IMR-90 (cell line): ENCODE results near the gene PDE4A. TPM values are rescaled to one million over a fixed set of nuclear protein-coding genes. Genes with fewer than 3 reads are reported as not detected.

ENCODE experiments used
- ATAC-seq: fragments of 200-7000 bp; cut with Tn5 transposase; 2 replicates; pipeline ENCODE4 v1.9.1; 2020; ENCODE audit warnings: low read depth, mild to moderate bottlenecking, moderate library complexity
- BruUV-seq: library from RNA; stranded (reverse); fragments of 400-500 nt; replicated peaks from 2 replicates; lab custom pipeline; 2021; lab: Mats Ljungman, UMichigan
- CTCF ChIA-PET: fragments of 300-600 bp; formaldehyde crosslinking; extraction: SDS; loops from one replicate; lab custom pipeline; 2021; ENCODE audit warnings: antibody characterized with exemption; lab: Yijun Ruan, JAX
- POLR2A ChIA-PET: fragments of 300-600 bp; sonication (Branson Sonifier 250); formaldehyde crosslinking; loops from one replicate; lab custom pipeline; 2022; ENCODE audit warnings: antibody characterized with exemption; ENCODE audit not compliant: unreplicated experiment; lab: Charles Lee
- DNase-seq: peaks from one replicate; pipeline ENCODE4 v3.0.0; 2013
- H2AFZ ChIP-seq: replicated peaks from 2 replicates; pipeline ENCODE3; 2013; ENCODE audit warnings: low read length, mild to moderate bottlenecking; ENCODE audit not compliant: poor library complexity
- H2AK5ac ChIP-seq: 2 replicates; pipeline ENCODE4 v1.6.1; 2013; ENCODE audit warnings: low read depth, low read length, inconsistent platforms
- H2AK9ac ChIP-seq: replicated peaks from 2 replicates; pipeline ENCODE3; 2013; ENCODE audit warnings: mild to moderate bottlenecking, low read depth, low read length, moderate library complexity; ENCODE audit not compliant: poor library complexity
- H2BK120ac ChIP-seq: 2 replicates; pipeline ENCODE4 v1.6.1; 2013; ENCODE audit warnings: low read depth, low read length, inconsistent platforms
- H2BK15ac ChIP-seq: 3 replicates; pipeline ENCODE4 v1.6.1; 2013; ENCODE audit warnings: low read depth, low read length, inconsistent platforms
- H2BK20ac ChIP-seq: 2 replicates; pipeline ENCODE4 v1.6.1; 2013; ENCODE audit warnings: low read depth, mild to moderate bottlenecking, inconsistent platforms, low read length, moderate library complexity
- H2BK5ac ChIP-seq: 2 replicates; pipeline ENCODE4 v1.6.1; 2013; ENCODE audit warnings: mild to moderate bottlenecking, low read depth, low read length, inconsistent platforms; ENCODE audit not compliant: poor library complexity, severe bottlenecking
- H3K14ac ChIP-seq: replicated peaks from 2 replicates; pipeline ENCODE4 v1.6.1; 2013; ENCODE audit warnings: low read depth, low read length, inconsistent platforms
- H3K18ac ChIP-seq: 2 replicates; pipeline ENCODE4 v1.6.1; 2013; ENCODE audit warnings: low read depth, low read length, control low read depth
- H3K23ac ChIP-seq: 2 replicates; pipeline ENCODE4 v1.6.1; 2013; ENCODE audit warnings: low read depth, low read length, inconsistent platforms
- H3K27ac ChIP-seq: 2 replicates; pipeline ENCODE4 v1.5.1; 2013; ENCODE audit warnings: mild to moderate bottlenecking, control low read depth, low read length; ENCODE audit not compliant: insufficient read depth
- H3K27me3 ChIP-seq: 2 replicates; pipeline ENCODE4 v1.6.1; 2013; ENCODE audit warnings: low read length; ENCODE audit not compliant: control insufficient read depth, insufficient read depth
- H3K36me3 ChIP-seq: 2 replicates; pipeline ENCODE4 v1.6.1; 2013; ENCODE audit warnings: low read length, mixed read lengths; ENCODE audit not compliant: control insufficient read depth, insufficient read depth
- H3K4ac ChIP-seq: 2 replicates; pipeline ENCODE4 v1.6.1; 2013; ENCODE audit warnings: low read depth, low read length, inconsistent platforms
- H3K4me1 ChIP-seq: 2 replicates; pipeline ENCODE4 v1.6.1; 2013; ENCODE audit warnings: low read length, mixed read lengths; ENCODE audit not compliant: control insufficient read depth, insufficient read depth
- H3K4me2 ChIP-seq: 2 replicates; pipeline ENCODE4 v1.6.1; 2013; ENCODE audit warnings: low read depth, mild to moderate bottlenecking, control low read depth, low read length, moderate library complexity
- H3K4me3 ChIP-seq: 2 replicates; pipeline ENCODE4 v1.5.1; 2013; ENCODE audit warnings: low read depth, mild to moderate bottlenecking, control low read depth, low read length, moderate library complexity; ENCODE audit not compliant: insufficient read depth
- H3K56ac ChIP-seq: 2 replicates; pipeline ENCODE4 v1.6.1; 2013; ENCODE audit warnings: low read length, inconsistent platforms; ENCODE audit not compliant: insufficient read depth; ENCODE audit errors: extremely low read depth
- H3K79me1 ChIP-seq, 2 experiments: 2 replicates each; pipeline ENCODE4 v1.6.1; 2013; ENCODE audit warnings: low read length in 2 of 2, inconsistent platforms in 1 of 2, low read depth in 1 of 2
- H3K9ac ChIP-seq: 2 replicates; pipeline ENCODE4 v1.6.1; 2013; ENCODE audit warnings: low read depth, low read length, control low read depth
- H3K9me1 ChIP-seq: 2 replicates; pipeline ENCODE4 v1.6.1; 2013; ENCODE audit warnings: low read length, inconsistent platforms; ENCODE audit not compliant: insufficient read depth
- H3K9me3 ChIP-seq: 2 replicates; pipeline ENCODE4 v1.6.1; 2013; ENCODE audit warnings: low read length; ENCODE audit not compliant: control insufficient read depth, insufficient read depth
- H4K20me1 ChIP-seq: 2 replicates; pipeline ENCODE4 v1.6.1; 2013; ENCODE audit warnings: low read length, inconsistent platforms; ENCODE audit not compliant: insufficient read depth
- H4K5ac ChIP-seq: 2 replicates; pipeline ENCODE4 v1.6.1; 2013; ENCODE audit warnings: mild to moderate bottlenecking, low read depth, low read length, control low read depth
- H4K8ac ChIP-seq, 2 experiments: 2 replicates each; pipeline ENCODE4 v1.6.1; 2013; ENCODE audit warnings: low read depth in 2 of 2, low read length in 2 of 2, control low read depth in 1 of 2, inconsistent platforms in 1 of 2
- H4K91ac ChIP-seq: 2 replicates; pipeline ENCODE4 v1.6.1; 2013; ENCODE audit warnings: low read depth, low read length, inconsistent platforms; ENCODE audit not compliant: insufficient read depth
- BHLHE40 ChIP-seq: fragments of 150-350 bp; IDR thresholded peaks from 2 replicates; pipeline ENCODE4 v1.6.1; 2016; ENCODE audit warnings: mild to moderate bottlenecking, low read depth, low read length
- MAZ ChIP-seq: IDR thresholded peaks from 2 replicates; pipeline ENCODE4 v1.6.1; 2012; ENCODE audit warnings: low read depth, mild to moderate bottlenecking, low read length, improper control_type of control experiment, moderate library complexity, borderline replicate concordance
- RAD21 ChIP-seq: IDR thresholded peaks from 2 replicates; pipeline ENCODE4 v1.6.1; 2012; ENCODE audit warnings: low read length, improper control_type of control experiment
- WGBS, 2 experiments: methylation state at CpG; one replicate each; pipeline versions ENCODE4 v1.1.5 to v1.1.7; 2013; ENCODE audit warnings: missing lambda C conversion rate in 2 of 2; ENCODE audit not compliant: insufficient read length in 1 of 2; ENCODE audit errors: extremely low coverage in 2 of 2; 5-methylcytosine and 5-hydroxymethylcytosine counted together
- dilution Hi-C: fragments of 300-500 bp; cut with HindIII; formaldehyde crosslinking; loops from one replicate; pipeline ENCODE4 v1.14.3; 2018; ENCODE audit warnings: low sequenced_read_pairs; ENCODE audit not compliant: unreplicated experiment
- in situ Hi-C: fragments of 300-500 bp; cut with MboI; formaldehyde crosslinking; loops from 3 replicates; pipeline ENCODE4 v1.14.3; 2019; ENCODE audit warnings: low sequenced_read_pairs, inconsistent platforms, mixed read lengths
- intact Hi-C: fragments of 100-400 bp; cut with micrococcal nuclease; formaldehyde crosslinking; loops from 2 replicates; pipeline ENCODE4 v1.10.0; 2022
- polyA plus RNA-seq, 3 experiments: library from polyadenylated mRNA; depleted of rRNA; stranded (reverse); fragments of >200 nt; gene quantifications; 2 replicates each; pipeline ENCODE4 v1.2.3, GENCODE V29; 2012; ENCODE audit warnings: low replicate concordance in 1 of 3
- total RNA-seq: library from RNA; depleted of rRNA; stranded (reverse); fragments of >200 nt; gene quantifications from 2 replicates; pipeline ENCODE4 v1.2.3, GENCODE V29; 2012
- TF ChIP-seq, protein P1 (sequence below): fragments of 150-350 bp; IDR thresholded peaks from 2 replicates; pipeline ENCODE4 v1.6.1; 2016; ENCODE audit warnings: low read depth, mild to moderate bottlenecking, low read length, moderate library complexity, borderline replicate concordance
- TF ChIP-seq, protein P2 (sequence below): conservative IDR thresholded peaks from 2 replicates; pipeline ENCODE4 v1.5.1; 2012; ENCODE audit warnings: mild to moderate bottlenecking, low read depth, low read length, improper control_type of control experiment

PDE4A gene
- total and polyA plus RNA-seq, 2 of the 4 experiments (the other 2 are of a cell fraction): 1.8 to 7.0 TPM

DNA sequence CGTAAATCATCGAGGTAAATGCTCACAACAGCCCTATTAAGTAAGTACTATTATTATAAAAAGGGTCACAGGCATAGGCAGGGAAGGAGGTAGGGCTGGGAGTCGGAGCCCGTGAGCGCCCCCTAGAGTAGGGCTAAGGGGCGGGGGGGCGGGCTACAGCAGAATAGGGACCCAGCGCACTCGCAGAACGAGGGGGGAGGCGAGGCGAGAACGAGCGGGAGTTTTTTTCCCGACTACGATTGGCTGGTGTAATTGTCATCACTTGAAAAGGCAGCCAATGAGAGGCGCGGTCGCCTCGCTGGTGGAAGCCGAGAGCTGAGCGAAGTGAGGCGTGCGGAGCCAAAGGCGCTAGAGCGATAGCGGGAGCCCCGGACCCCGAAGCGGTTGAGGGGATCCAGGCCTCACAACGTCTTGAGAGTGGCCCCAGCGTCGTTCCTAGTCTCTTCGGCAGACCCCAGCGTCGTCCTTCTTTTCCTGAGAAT, 58.6 kb downstream of the PDE4A start:
- H2BK120ac ChIP-seq: no peak overlapping the region

More for the DNA sequence above, 58.6 kb downstream of the PDE4A start:
- ATAC-seq (peak; percentile 96), DNase-seq (peak; percentile 82)
- ChIA-PET CTCF (interaction anchor here (0.6 to 0.7 kb wide), 5 partner anchors 17 to 297 kb away, joined by 3 to 4 read pairs (median 3); no protein-coding TSS in a partner anchor), POLR2A (no interaction called here)
- no TSS peak for BruUV-seq
- Histone ChIP-seq H4K20me1 (no peaks in the 10 kb centered on the region), H3K27ac (no peak overlapping the region), H3K79me1 (no peaks in the 10 kb centered on the region), H3K9ac (no peak overlapping the region), H2AK9ac (peak overlapping the region; percentile 31), H3K23ac (no peak overlapping the region), H3K4me3 (peak overlapping the region; percentile 36), H2BK20ac (no peak overlapping the region), H2AFZ (peak overlapping the region; percentile 91), H3K14ac (peak overlapping the region; percentile 57; the same call in 1 of the 2 replicates), H4K91ac (no peak overlapping the region), H2BK15ac (no peak overlapping the region), H3K4ac (no peak overlapping the region), H3K27me3 (no peaks in the 10 kb centered on the region), H3K56ac (no peak overlapping the region), H2BK5ac (no peak overlapping the region), H3K9me1 (0 out of 2 replicates have a peak, but pooled peaks cover 4% of the 10 kb centered on the region), H4K8ac (peak overlapping the region in 1 of 2 experiments; percentile 70; a peak in 1 of 4 replicates), H3K9me3 (no peaks in the 10 kb centered on the region), H3K4me2 (peak overlapping the region; percentile 78), H2AK5ac (no peak overlapping the region), H3K4me1 (peaks cover 3% of the 10 kb centered on the region), H4K5ac (no peak overlapping the region), H3K18ac (no peak overlapping the region), H3K36me3 (no peaks in the 10 kb centered on the region; the same call in 1 of the 2 replicates)
- TF ChIP-seq RAD21 (0 out of 2 replicates have a peak, but pooled peaks have one; percentile 13), MAZ (peak; percentile 41; the same call in 1 of the 2 replicates), BHLHE40 (no peak)
- TF ChIP-seq, protein P1, sequence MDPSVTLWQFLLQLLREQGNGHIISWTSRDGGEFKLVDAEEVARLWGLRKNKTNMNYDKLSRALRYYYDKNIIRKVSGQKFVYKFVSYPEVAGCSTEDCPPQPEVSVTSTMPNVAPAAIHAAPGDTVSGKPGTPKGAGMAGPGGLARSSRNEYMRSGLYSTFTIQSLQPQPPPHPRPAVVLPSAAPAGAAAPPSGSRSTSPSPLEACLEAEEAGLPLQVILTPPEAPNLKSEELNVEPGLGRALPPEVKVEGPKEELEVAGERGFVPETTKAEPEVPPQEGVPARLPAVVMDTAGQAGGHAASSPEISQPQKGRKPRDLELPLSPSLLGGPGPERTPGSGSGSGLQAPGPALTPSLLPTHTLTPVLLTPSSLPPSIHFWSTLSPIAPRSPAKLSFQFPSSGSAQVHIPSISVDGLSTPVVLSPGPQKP: no peak
- TF ChIP-seq, protein P2, sequence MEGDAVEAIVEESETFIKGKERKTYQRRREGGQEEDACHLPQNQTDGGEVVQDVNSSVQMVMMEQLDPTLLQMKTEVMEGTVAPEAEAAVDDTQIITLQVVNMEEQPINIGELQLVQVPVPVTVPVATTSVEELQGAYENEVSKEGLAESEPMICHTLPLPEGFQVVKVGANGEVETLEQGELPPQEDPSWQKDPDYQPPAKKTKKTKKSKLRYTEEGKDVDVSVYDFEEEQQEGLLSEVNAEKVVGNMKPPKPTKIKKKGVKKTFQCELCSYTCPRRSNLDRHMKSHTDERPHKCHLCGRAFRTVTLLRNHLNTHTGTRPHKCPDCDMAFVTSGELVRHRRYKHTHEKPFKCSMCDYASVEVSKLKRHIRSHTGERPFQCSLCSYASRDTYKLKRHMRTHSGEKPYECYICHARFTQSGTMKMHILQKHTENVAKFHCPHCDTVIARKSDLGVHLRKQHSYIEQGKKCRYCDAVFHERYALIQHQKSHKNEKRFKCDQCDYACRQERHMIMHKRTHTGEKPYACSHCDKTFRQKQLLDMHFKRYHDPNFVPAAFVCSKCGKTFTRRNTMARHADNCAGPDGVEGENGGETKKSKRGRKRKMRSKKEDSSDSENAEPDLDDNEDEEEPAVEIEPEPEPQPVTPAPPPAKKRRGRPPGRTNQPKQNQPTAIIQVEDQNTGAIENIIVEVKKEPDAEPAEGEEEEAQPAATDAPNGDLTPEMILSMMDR: peak; percentile 49
- dilution Hi-C loops (no loop called here), intact Hi-C loops (no loop called here), in situ Hi-C loops (no loop called here)
- WGBS, 2 experiments: 6% methylated on average over 26 of the region's 36 CpGs; no CpG with 5 or more reads in 1 of the 2 experiments
